ENCODE measurements around the gene ZMYM2.

GRCh38 chr13:20124303-20124702, 165.8 kb downstream of the ZMYM2 start:
- TF ChIP-seq POLR2A (IDR thresholded peaks at IDR 0.05), result no peak
- no peak for TF ChIP-seq CTCF (IDR thresholded peaks at IDR 0.05)

All from thyroid gland (tissue), 4 donors.